MM.1S (cell line): ENCODE measurements around the gene REST.

Source experiments
- CTCF ChIP-seq: fragments of 300-600 bp; sonication (generic); IDR thresholded peaks from 2 replicates; pipeline ENCODE4 v1.5.1; 2016; ENCODE audit warnings: antibody characterized with exemption, low read length, mixed read lengths
- EZH2 ChIP-seq: fragments of 300-600 bp; sonication (generic); optimal IDR thresholded peaks from 2 replicates; pipeline ENCODE3; 2017; ENCODE audit warnings: low read depth, mild to moderate bottlenecking, antibody characterized with exemption, low read length, mixed read lengths

GRCh38 chr4:56863441-56864139, 44.1 kb upstream of the REST start:
- TF ChIP-seq CTCF (no peak), EZH2 (no peak)
